HG03439 (cell line): ENCODE results near the gene TCP1.
"Not testable (repeated sequence)": the region's sequence is repeated elsewhere in the genome, so short reads cannot be mapped to it uniquely, and the experiment has no call there.

ENCODE experiments used
- ATAC-seq: cut with Tn5 transposase; IDR thresholded peaks from one replicate; pipeline ENCODE4 v1.9.1; 2021; ENCODE audit warnings: mild to moderate bottlenecking, moderate library complexity; ENCODE audit not compliant: unreplicated experiment

Gene TCP1

GRCh38 chr6:159817951-159818739 is 28.7 kb upstream of the TCP1 start:
- ATAC-seq, result no peak

GRCh38 chr6:159816775-159817174 is 27.4 kb upstream of the TCP1 start:
- not testable (repeated sequence) for ATAC-seq

- no peak for ATAC-seq
These were observed 26.0 kb upstream of the TCP1 start for GRCh38 chr6:159815410-159815809.

- no peak for ATAC-seq
These were observed 24.4 kb upstream of the TCP1 start for GRCh38 chr6:159813781-159814180.

GRCh38 chr6:159809149-159809548 is 19.7 kb upstream of the TCP1 start:
- ATAC-seq, result no peak

GRCh38 chr6:159808647-159809046 is 19.2 kb upstream of the TCP1 start:
- ATAC-seq, result no peak

GRCh38 chr6:159807150-159807858 is 17.9 kb upstream of the TCP1 start:
- no peak for ATAC-seq

- ATAC-seq, result no peak
These were observed 16.6 kb upstream of the TCP1 start for GRCh38 chr6:159806021-159806458.

GRCh38 chr6:159805440-159806020 is 16.1 kb upstream of the TCP1 start:
- ATAC-seq, result no peak

- no peak for ATAC-seq
These were observed 15.1 kb upstream of the TCP1 start for GRCh38 chr6:159804504-159804903.

GRCh38 chr6:159801935-159802334 is 12.5 kb upstream of the TCP1 start:
- ATAC-seq, result no peak

GRCh38 chr6:159800141-159800865 is 10.9 kb upstream of the TCP1 start, which contains the start of gene PNLDC1:
Gene PNLDC1 (plus strand): TSS chr6:159800276. CDS start chr6:159800308, 32 bp downstream.
- ATAC-seq, result no peak

- no peak for ATAC-seq
These were observed 8.2 kb upstream of the TCP1 start for GRCh38 chr6:159797554-159797953.

GRCh38 chr6:159794976-159795375 is 5.6 kb upstream of the TCP1 start:
- not testable (repeated sequence) for ATAC-seq

GRCh38 chr6:159790956-159791598 is 1.7 kb upstream of the TCP1 start:
- ATAC-seq, result no peak

- peak; percentile 81 for ATAC-seq
These were observed 950 bp upstream of the TCP1 start, which contains the start of gene MRPL18 for GRCh38 chr6:159790149-159790955. Gene MRPL18 (plus strand): TSS chr6:159790467. CDS start chr6:159790588, 121 bp downstream.

GRCh38 chr6:159788753-159789376 is 537 bp downstream of the TCP1 start:
- ATAC-seq, result no peak

GRCh38 chr6:159788276-159788675 is 1.1 kb downstream of the TCP1 start:
- no peak for ATAC-seq

GRCh38 chr6:159778542-159779103 is 10.8 kb downstream of the TCP1 start:
- no peak for ATAC-seq
